Effector CD4-positive, alpha-beta T cell (primary cell): ENCODE results near the gene CYP19A1.

ENCODE experiments used
- DNase-seq: peaks from one replicate; pipeline ENCODE4 v3.0.0-alpha.2; 2020

CYP19A1 gene

DNA sequence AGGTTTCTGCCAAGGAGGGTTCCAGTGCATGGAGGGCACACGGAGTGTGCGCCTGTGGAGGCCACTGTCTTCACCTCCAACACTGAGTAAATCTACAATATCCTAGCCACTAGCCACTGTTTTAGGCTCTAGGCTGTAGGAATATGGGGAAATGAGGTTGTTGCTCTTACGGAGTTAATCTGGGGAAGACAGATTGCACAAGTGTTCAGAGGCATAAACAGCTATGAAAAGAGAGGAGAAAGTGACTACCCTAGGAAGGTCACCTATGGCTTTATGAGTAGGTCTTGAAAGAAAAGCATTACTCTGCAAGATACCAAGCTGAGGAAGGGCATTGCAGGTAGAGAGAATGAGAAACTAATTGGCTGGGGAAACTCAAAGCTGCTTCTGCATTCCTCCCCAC is 85.7 kb downstream of the CYP19A1 start:
- DNase-seq: no peak

DNA sequence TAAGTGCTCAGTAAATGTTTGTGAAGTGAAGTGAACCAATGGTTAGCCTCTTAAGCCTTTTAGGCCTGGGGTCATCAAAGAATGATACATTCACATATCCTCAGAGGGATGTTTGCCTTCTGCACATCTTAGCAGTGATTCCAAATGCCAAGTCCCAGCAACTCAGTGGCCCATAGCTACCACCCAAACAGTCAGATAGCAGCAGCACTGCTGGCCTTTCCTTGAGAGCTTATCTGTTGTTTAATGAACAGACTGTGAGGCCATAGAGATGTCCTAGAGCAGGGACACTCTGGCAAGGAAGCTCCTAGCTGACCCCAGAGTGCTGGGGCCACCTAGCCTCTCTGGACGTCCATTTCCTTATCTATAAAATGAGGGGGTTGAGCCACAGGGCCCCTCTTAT is 86.8 kb downstream of the CYP19A1 start:
- no peak for DNase-seq

DNA sequence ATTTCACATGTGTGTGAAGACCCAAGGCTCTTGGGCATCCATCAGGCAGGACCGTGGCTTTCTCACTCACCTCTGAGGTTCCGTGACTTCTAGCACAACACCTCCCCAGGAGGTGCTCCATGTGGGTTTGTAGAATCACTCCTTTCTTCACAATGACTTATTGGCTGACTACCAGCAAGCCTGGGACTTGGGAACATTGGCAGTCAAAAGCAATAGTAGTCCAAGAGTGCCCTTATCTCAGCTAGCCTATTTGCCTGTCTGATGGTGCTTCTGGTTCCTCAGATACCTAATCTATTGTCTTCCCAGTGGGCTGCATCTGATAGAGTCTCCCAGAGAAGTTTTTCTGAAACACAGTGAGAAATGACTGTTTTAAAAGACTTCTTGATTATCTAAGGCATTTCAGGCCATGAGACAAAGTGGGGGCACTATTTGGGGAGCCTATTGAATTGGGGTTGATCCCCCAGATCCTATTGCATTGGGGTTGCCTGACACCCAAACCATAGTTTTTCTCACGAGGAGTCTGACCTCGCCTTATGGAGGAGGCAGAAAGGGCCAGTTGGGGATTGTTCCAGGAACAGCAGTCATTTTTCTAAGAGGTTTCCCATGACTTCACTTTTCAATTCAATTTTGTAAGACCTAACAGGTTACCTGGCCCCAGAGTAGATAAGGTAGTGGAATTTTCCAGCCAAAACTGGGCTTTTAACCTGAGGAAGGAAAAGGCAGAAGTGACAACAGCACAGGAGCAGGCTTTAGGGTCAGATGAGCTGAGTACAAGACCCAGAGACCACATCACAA is 88.0 kb downstream of the CYP19A1 start:
- no peak for DNase-seq

DNA sequence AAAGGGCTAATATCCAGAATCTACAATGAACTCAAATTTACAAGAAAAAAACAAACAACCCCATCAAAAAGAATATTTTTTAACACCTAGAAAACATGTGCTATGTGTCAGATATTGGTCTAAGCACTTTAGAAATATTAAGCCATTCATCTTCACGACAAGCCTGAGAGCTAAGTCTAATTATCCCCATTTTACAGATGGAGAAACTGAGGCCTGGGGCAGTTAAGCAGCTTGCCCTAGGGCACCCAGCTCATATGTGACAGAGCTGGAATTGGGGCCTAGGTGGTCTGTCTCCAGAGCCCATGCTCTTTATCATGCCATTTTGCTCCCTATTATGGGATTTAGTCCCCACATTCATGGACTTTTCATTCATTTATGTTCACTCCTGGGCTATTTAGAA is 92.8 kb downstream of the CYP19A1 start:
- no peak for DNase-seq

DNA sequence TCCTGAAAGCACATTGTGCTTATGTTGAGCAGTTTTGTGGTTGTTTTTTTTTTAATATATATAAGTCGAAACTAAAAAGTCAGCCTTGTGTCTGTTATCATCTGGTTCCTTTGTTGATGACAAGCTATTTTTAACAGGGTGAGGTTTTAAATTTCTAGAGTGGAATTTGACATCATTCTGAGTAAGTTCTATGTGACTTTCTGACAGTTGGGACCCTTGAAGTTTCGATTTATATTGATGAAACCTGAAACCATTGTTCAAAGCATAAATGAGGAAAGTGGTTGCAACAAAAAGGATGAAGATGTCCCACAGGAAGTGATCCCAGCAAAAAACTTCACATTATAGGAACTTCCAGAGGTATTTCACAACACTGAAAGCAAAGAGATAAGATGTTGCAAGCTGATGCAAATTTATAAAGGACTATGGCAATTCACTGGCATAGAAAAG is 94.0 kb downstream of the CYP19A1 start:
- DNase-seq: no peak

DNA sequence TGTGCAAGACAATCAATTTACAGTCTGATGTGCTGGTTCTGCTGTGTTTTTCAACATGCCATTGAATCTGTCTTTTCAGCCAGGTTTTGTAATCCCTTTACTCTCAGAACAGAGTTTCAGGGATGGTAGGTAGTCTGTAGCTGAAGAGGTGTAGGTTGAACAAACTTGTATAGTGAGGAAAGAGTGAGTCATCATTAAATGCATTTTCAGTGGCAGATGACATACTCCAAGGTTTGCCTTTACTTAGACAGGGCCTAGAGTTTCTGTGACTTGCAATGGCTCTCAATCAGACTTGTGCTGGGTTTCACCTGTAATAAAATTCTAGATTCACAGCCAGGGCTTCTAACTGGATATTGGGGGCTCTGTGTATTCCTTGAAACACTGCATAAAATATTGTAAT is 94.6 kb downstream of the CYP19A1 start:
- DNase-seq: no peak

DNA sequence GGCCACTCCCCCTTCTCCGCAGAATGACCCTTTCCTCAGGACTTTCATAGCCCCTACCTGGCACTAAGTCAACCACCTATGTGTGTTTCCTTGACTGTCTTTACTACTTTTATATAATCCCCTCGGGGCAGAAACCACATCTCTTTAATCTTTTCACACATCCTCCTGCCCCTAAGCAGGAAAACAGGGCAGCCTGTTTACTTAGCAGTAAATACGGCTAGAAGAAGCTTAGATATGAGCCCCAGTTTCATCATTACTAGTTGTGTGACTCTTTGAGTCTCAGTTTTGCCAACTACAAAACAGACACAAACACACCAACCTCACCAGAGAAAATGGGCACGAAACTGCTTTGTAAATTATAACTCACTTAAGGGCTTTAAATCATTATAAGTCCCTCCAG is 98.3 kb downstream of the CYP19A1 start:
- no peak for DNase-seq

DNA sequence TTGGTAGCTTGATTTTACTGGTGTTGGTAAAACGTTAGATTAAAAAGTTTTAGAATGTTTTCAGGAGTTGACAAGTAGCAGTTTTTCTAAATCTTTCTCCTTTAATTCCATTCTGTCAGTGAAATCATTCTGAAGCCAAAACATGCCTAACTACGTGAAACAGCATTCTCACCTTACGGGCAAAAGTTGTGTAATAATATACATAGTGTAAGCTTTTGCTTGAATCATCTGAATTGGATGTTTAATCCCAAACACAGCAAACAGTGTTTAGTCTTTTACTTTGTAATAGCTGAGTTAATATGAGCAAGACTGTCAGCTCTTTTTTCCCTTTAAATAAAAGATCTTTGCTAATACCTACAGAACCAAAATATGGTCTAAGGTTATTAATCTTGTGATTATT is 100.6 kb downstream of the CYP19A1 start:
- no peak for DNase-seq

DNA sequence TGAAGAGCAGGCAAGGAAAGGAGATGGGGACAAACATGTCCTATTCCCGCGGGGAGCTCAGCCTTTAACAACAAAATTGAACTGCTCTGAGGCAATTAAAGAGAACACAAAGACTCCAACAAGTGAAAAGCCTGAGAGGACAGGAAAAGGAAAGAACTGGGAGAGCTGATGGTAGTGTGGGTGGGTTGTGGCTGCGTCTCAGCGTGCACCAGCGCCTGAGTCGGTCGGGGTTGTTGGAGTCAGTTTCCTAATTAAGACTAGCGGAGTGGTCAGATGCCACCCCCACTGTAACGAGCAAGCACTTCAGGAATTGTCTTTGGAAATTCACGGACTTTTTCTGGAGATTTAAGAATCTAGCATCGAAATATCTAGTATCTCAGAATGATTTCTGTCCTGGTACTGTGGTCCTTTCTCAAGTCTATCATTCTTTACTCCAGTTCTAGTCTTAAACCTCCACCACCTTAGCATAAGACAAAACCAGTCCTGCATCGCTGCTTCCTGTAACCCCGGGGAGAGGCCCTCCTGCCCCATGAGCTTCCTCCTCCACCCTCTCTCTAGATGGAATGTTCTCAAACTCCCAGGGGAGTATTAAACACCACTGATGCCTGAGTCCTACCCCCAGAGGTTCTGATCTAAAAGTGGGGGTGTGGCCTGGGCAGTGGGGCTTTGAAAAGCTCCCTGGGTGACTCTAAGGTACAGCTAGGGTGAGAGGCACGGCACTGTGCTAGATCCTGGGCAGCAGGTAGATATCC is 104.0 kb downstream of the CYP19A1 start:
- no peak for DNase-seq

DNA sequence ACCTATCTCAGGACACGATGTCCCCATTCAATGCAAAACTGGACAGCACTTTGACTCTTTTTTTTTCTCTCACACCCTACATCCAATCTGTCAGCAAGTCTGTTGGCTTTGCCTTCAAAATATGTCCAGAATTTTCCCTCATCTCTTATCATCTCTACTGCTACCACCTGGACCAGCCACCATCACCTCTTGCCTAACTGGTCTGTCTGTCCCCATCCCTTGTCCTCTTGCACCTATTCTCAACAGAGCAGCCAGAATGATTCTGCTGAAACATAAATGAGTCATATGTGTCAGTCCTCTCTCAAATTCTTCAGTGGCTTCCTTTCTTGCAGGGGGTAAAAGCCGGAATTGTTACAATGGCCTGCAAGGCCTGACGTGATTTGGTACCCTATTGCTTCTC is 105.8 kb downstream of the CYP19A1 start:
- DNase-seq: no peak

DNA sequence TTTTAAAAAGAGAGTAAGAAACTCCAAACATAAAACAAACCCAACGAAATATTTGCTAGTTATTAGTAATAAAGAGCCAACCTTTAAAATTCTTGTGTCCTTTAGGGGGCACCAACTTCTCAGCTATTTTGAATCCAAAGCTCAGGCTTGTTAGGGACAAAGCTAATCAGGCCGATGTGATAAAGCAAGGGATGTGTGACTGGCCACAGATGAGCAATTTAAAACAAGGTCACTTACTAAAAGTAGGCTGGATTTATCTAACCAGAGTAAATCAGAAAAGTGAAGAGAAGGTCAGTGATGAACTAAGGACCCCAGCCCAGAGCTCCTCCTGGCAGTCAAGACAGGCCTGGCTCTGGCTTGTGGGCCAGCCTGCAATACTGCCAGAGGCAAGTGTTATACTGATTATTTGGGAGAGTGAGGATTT is 108.5 kb downstream of the CYP19A1 start:
- DNase-seq: no peak

DNA sequence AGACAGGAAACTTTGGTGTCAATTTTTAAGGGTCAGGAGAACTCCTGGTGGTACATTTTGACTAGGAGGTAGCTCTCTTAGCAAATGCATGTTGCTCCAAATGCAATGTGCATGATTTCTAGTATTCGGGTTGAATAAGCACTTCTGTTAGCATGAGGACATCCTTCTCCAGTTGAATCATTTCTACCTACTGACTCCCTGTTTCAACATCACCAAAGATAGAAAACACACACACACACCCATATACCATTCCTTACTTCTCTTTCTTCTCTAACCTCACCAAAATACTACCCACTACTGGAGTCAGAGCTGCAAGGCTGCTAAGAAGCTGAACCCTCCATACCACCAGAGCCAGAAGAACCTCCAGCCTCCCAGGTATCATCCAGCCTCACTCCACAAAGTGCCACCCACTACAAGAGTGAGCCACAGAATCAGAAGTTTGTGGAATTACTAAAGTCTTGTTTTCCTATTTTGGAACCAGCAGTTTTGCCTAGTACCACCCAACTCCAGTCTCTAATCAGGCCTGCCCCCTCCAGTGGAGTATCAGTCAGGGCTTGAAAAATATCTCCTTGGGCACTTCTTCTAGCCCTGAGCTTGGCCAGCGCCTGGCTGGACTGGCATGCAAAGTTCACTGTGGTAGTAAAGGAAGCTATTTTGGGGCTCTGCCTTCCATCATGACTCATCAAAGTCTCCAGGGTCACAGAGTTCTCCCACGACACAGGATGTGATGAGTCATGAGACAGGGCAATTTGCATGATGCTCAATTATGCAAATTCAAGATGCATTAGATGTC is 110.3 kb downstream of the CYP19A1 start:
- no peak for DNase-seq

DNA sequence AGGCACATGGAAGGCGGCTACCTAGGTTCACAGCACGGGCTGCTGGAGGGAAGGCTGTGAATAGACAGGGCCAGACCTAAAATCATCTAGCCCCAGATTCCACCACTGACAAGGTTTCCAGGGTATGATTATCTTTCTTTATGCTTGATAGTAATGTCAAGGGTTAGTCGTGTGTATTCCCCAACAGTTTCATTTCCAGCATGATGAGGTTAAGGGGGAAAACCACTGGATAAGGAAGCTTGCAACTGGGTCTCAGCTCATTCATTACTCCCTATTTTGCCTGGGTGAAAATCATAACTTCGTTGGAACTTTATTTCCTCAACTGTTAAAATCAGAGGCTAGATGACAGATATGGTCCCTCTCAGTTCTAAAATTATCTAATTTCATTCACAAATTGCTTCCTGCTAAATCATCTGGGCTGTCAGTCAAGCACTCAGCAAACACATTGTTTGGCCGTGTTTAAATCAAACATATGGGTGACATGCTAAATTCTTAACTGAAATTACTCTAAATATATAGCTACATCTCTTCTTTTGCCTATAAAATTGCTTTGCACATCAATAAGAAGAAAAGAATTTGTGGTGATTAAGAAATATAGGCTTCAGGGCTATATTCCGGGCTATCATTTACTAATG is 111.7 kb downstream of the CYP19A1 start:
- DNase-seq: no peak

DNA sequence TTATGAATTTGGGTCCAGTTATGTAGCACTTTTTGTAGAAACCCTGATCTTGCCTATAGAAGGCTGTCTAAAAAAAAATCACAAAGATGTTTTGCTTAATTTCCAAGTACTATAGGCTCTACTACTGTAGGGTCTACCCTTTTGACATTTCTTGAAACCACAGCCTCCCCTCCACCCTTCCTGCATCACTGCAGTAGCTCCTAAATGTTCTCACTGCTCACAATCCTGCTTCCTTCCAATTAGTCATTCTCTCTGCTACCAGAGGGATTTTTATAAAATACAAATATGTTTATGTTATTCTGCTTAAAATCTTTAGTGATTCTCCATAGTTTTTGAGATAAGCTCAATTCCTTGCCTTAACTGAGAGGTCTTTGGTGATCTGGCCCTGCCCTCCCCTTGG is 114.0 kb downstream of the CYP19A1 start:
- DNase-seq: no peak

DNA sequence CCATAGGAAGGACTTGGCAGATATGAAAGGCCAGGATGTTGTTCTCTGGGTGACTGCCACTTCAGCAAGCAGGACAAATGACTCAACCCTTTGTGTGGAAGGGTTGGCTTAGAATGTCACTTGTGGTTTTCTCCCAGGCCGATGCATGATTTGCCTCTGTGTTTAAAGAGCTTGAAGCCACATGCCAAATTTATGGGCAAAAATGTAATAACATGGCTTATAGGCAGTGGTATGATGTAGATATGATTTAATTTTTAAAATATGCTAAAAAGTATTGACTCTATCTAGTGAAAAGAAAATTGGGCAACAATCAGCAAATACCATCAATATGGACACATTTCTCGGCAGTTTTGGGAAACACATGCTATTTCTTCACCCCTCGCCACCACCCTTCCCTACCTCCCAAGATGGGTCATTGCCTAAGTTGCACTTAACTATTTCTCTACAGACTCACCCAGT is 114.6 kb downstream of the CYP19A1 start:
- no peak for DNase-seq

DNA sequence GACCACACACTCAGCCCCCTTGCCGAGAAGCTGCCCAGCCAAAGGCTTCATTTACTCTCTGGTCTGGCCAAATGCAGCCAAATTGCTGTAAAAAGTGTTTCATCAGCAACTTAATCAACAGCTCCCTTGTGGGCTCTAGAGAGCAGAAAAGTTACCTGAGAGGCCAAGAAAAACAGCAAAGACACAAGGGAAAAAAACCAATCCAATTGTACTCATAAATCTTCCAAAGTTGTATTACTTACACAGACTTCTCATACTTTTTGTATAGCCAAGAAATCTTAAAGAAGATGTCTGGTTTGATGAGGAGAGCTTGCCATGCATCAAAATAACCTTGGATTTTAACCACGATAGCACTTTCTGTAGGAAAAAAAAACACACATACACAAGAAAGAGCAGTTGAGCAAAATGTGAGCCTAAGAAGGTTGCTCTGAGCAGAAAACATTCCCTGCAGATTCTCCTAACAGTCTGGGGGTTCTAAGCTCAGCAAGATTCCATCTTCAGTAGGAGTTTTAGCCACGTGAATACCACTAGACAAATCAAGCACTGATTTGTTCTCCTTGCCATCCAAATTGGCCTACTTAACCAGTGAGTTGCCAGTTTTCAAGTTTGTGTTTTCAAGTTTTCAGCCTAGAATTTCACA is 120.0 kb downstream of the CYP19A1 start:
- no peak for DNase-seq

DNA sequence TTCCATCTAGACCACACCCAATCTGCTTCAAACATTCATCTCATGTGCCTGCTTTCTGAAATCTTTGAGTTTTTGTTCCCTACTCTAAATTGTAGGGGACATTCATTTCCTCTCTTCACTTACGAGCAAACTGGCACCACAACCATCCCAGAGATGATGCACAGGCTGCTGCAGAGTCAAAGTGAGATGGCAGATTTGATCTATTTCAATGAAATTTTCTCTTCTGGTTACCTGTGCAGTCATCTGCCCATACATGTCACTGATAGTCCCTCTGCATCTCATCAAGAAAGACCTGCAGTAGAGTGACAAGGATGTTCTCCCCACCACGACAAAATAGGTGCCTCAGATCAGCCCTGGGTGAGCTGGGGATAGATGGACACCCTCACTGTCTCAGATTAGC is 125.5 kb downstream of the CYP19A1 start:
- no peak for DNase-seq

DNA sequence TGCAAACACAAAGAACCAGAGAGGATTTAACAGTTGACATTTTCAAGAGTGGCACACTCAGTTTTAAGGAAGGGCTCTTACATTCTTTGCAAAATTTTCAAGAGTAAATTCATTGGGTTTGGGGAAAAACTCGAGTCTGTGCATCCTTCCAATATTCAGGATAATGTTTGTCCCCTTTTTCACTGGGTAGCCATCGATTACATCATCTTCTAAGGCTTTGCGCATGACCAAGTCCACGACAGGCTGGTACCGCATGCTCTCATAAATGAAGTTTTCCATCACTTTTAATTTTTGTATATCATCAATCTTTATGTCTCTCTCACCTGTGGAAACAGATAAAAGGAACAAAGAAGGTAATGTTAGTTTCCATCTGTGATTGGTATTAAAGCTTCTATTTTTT is 126.2 kb downstream of the CYP19A1 start:
- DNase-seq: no peak

DNA sequence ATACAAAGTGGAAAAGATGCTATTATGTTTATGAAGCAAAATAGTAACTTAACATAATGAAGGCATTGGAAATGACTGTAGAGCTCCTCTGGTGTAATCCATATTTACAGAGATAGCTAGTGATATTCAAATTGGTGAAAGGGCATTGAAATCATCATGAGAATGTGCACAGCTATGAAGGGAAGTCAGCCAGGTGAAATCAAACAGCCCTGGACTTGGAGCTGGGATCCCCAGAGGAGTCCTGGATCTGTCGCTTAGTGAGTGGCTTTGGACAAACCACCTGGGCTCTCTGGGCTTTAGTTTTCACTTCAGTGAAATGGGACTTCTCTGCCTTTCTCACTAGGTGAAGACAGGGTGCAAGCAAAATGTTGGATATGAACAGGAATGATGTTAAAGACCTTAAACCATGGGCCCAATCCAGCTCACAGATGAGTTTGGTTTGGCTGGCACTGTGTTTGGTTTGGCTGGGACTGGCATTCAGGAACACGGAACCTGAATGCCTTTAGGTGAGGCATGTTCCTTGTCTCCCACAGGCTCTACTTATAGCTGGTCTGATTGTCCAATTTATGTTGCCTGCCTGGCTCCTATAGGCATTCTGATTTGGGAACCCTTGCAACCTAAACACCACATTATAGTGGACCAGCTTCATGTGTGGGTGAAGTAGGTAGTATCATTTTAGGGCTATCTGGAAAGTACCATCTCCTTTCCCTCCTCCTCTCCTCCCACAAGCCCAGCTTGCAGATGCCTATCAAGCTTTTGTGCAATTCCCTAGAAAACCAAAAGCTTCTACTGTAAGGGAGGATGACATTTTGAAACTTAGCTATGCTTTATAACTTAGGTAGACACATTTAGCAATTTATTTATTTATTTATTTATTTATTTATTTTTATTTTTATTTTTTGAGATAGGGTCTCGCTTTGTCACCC is 133.1 kb downstream of the CYP19A1 start:
- no peak for DNase-seq

DNA sequence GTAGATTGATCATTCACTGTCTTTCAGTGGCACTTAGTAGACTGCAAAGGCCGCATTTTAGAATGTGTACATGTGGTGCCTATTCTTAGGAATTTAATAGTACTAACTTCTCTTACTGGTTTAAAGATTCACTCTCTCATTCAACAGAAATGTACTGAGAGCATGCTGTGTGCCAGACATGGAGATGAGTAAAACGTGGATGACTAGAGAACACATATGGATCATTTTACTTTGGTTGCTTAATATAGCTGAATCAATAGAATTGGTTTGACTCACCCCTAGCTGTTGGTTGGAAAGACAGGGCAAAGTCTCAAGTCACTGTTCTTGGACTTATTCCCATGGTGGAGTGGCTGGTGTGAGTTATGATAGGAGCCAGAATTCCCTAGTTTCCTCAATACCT is 134.6 kb downstream of the CYP19A1 start:
- no peak for DNase-seq

DNA sequence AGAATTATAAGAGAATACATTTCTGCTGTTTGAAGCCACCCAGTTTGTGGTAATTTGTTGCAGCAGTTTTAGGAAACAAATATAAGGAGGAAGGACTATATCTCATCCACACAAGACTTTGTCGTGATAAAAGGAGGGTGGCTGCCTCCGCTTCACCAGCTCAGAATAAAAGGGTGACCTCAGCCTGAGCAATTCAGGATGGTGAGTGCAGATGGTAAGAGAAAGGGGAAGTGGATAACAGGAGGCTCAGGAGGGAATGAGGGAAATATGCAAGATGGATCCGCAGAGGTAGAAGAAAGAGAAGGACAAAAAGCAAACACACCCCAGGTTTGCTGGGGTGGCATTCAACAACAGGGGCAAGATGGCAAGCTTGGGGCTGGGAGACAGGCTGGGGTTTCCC is 135.6 kb downstream of the CYP19A1 start:
- DNase-seq: no peak
